CD4-positive, alpha-beta T cell treated with Interleukin-10 for 1 hour (primary cell): ENCODE measurements around the gene PRRC2A.

Experiments
- DNase-seq: peaks from one replicate; pipeline ENCODE4 v3.0.0-alpha.2; 2020

The PRRC2A gene

DNA sequence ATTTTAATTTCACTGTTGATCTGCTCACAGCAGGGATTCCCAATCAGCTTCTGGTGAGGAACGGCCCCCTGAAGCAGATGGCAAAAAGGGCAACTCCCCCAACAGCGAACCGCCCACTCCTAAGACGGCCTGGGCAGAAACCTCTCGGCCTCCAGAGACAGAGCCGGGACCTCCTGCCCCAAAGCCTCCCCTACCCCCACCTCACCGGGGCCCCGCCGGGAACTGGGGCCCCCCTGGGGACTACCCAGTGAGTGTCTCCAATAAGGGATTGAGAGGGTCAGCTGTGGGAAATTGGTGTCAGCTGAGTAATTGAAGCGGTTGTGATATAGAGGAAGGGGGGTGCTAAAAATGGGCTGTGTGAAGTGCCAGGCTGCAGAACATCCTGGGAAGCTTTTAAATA, 6.4 kb downstream of the PRRC2A start:
- no peak for DNase-seq

DNA sequence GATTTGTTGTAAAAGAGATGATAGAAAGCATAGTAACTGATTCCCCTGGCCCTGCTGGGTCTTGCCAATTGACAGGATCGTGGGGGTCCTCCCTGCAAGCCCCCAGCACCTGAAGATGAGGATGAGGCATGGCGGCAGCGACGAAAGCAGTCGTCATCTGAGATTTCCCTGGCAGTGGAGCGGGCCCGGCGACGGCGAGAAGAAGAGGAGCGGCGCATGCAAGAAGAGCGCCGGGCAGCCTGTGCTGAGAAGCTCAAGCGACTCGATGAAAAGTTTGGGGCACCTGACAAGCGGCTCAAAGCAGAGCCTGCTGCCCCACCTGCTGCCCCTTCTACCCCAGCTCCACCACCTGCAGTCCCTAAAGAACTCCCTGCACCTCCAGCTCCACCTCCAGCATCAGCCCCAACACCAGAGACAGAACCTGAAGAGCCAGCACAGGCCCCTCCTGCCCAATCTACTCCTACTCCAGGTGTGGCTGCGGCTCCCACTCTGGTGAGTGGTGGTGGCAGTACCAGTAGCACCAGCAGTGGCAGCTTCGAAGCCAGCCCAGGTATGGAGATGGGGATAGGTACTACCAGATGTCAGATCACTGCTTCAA, 7.3 kb downstream of the PRRC2A start:
- DNase-seq, result no peak

DNA sequence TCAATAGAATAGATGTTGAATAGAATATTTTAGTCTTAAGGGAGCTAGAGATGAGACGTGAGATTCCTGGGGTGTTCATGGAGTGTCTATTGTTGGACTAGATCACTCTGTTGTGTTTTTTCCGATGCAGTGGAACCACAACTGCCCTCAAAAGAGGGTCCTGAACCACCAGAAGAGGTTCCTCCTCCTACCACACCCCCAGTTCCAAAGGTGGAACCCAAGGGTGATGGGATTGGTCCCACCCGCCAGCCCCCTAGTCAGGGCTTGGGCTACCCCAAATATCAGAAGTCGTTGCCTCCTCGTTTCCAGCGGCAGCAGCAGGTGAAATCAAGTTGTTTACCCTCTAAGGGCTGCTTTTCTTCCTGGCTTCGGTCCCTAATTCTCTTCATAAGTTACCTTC, 8.5 kb downstream of the PRRC2A start:
- DNase-seq, result no peak

DNA sequence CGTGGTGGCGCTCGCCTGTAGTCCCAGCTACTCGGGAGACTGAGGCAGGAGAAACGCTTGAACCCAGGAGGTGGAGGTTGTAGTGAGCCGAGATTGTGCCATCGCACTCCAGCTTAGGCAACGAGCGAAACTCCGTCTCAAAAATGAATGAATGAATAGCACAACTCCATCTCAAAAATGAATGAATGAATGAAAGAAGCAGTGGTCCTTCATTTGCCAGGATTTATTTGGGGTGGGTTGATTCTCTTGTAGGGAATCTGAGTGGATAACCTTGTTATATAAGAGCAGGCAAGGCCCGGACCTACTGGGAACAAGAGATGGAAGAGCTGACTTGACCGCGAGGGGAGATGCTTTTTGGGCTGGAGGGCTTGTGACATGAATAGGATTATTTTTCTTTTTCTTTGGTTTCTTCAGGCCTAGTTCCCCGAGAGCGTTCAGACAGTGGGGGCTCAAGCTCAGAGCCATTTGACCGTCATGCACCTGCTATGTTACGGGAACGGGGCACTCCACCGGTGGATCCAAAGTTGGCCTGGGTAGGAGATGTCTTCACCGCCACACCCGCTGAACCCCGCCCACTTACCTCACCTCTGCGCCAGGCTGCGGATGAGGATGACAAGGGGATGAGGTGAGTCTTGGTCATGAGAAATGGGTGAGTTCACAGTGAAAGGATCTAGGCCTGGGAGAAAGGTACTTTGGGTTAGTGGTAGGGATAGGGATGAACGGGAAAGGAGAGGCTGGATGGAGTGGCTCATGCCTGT, 9.8 kb downstream of the PRRC2A start:
- no peak for DNase-seq

DNA sequence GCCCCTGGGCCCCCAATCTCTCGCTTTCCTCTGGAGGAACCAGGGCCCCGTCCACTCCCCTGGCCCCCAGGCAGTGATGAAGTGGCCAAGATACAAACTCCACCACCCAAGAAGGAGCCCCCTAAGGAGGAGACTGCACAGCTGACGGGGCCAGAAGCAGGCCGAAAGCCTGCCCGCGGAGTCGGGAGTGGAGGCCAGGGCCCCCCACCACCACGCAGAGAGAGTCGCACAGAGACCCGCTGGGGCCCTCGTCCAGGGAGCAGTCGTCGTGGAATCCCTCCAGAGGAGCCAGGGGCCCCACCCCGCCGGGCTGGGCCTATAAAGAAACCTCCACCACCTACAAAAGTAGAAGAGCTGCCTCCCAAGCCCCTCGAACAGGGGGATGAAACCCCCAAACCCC, 10.7 kb downstream of the PRRC2A start:
- DNase-seq, result no peak

DNA sequence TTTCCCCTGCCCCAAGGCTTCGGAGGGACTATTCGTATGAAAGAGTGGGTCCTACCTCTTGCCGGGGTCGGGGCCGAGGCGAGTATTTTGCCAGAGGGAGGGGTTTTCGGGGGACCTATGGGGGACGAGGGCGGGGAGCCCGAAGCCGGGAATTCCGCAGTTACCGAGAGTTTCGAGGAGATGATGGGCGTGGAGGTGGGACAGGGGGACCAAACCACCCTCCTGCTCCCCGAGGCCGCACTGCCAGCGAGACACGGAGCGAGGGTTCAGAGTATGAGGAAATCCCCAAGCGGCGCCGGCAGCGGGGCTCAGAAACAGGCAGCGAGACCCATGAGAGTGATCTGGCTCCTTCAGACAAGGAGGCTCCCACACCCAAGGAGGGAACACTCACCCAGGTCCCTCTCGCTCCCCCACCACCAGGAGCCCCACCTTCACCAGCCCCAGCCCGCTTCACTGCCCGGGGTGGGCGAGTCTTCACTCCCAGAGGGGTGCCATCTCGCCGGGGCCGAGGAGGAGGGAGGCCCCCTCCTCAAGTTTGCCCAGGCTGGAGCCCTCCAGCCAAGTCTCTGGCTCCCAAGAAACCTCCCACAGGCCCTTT, 11.3 kb downstream of the PRRC2A start:
- DNase-seq, result no peak

DNA sequence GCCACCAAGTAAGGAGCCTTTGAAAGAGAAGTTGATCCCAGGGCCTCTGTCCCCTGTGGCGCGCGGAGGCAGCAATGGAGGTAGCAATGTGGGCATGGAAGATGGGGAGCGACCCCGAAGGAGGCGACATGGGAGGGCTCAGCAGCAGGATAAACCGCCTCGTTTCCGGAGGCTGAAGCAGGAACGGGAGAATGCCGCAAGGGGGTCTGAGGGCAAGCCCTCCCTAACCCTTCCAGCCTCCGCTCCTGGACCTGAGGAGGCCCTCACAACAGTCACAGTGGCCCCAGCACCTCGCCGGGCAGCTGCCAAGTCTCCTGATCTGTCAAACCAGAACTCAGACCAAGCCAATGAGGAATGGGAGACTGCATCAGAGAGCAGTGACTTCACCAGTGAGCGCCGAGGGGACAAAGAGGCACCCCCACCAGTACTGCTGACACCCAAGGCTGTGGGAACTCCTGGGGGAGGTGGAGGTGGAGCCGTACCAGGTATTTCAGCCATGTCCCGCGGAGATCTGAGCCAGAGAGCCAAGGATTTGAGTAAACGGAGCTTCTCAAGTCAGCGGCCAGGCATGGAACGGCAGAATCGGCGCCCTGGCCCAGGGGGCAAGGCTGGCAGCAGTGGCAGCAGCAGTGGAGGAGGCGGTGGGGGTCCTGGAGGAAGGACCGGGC, 11.9 kb downstream of the PRRC2A start:
- no peak for DNase-seq

DNA sequence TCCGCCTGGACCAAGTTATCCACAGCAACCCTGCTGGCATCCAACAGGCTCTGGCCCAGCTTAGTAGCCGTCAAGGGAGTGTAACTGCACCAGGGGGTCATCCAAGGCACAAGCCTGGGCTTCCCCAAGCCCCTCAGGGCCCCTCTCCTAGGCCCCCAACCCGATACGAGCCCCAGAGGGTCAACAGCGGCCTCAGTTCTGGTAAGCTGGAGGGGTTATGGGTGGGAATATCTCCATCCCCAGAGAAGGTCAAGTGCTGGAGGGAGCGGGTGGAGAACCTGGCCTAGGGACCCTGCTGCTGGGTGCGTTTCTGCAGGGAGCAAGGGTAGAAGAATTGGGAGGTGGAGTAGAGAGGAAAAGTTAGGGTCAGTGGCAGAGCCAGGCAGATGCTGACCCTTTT, 12.9 kb downstream of the PRRC2A start:
- no peak for DNase-seq

DNA sequence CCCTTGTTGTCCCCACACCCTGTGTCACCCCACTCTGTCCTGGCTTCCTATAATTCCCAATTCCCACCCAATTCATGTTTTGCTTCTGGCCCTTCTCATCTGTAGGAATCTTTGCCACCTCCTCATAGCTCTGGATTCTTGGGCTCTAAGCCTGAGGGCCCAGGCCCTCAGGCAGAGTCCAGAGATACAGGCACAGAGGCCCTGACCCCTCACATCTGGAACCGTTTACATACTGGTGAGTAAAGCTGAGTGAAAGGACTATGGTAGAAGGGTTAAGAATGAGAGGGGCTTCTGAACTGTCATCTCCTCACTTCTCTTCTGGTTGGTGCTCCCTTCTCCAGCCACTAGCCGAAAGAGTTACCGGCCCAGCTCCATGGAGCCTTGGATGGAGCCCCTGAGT, 13.6 kb downstream of the PRRC2A start:
- DNase-seq, result no peak

DNA sequence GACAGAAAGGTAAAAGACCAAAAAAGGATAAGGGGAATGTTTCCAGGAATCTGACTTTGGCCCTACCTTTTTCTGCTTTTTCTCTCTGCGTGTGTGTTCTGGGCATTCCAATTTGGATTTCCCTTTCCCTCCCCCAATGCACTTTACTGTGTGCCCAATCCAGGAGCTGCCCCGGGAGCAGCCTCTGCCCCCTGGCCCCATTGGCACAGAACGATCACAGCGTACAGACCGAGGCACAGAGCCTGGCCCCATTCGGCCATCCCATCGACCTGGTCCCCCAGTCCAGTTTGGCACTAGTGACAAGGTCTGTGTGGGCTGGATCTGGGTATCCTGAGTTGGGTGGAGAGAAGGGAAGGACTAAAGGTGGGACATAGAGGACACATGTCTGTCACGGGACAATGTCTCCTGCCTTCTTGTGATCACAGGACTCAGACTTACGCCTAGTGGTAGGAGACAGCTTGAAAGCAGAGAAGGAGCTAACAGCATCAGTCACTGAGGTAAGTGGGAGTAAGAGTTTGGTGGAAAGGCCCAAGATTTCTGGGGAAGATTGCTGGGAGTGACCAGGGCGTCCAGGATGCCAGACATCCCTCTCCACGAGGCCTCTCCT, 14.6 kb downstream of the PRRC2A start:
- no peak for DNase-seq

DNA sequence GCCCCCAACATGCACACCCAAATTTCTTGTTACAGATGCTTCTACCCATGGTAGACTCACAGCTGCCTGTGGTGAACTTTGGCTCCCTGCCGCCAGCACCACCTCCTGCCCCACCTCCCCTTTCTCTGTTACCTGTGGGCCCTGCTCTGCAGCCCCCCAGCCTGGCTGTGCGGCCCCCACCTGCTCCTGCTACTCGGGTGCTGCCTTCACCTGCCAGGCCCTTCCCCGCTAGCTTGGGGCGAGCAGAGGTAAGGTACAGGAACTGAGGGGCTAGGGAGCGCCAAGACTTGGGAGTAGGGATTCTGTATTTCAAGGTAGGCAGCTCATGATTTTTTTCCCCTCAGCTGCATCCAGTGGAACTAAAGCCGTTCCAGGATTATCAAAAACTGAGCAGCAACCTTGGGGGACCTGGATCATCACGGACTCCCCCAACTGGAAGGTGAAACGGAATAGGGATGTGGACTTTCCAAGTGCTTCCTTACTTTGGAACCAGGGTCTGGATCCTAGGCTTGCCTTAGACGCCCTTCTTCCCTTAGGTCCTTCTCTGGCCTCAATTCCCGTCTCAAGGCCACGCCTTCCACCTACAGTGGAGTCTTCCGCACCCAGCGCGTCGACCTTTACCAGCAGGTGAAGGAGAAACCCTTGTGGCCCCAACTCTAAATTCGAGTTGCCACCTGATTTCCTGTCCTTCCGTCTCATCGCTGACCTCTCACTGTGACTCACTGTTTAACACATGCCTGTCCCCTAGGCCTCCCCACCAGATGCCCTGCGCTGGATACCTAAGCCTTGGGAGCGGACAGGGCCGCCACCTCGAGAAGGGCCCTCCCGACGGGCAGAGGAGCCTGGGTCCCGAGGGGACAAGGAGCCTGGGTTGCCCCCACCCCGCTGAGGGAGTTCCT, 16.4 kb downstream of the PRRC2A start:
- DNase-seq, result no peak

DNA sequence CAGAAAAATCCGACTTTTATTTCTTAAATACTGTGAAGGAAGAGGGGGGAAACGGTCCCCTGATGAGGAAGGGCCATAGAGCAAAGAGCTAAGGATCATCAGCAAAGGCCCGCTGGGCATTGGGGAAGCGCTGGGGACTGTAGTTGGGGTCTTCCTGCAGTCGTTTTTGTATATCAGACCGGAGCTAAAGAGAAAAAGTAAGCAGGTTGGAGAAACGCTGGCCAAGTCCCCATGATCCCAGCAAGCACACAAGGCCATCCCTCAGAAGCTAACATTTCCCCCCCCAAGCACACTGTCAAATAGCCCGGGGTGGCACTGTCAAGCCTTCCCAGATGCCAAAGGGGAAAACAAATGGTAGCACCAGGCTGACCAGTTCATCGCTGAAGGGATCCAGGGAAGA, 18.5 kb downstream of the PRRC2A start:
- DNase-seq, result no peak

DNA sequence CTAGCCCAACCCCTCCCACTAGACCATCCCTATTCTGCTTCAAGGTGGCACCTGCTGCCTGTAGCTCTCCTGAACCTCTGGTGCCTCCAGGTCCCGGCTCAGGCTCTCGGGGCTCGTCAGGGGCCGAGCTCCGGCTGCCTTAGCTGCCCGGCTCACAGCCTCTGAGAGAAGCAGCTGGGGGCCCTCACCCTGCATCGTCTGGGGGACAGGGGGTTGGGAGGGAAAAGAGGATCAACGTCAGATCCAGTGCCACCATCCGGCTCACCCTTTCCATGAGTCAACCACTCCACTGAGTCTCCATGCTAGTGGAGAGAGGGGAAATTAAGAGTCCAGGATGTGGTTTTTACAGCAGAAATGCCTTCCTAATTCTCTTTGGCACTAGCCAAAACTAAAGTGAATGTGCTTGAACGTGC, 18.9 kb downstream of the PRRC2A start:
- no peak for DNase-seq

DNA sequence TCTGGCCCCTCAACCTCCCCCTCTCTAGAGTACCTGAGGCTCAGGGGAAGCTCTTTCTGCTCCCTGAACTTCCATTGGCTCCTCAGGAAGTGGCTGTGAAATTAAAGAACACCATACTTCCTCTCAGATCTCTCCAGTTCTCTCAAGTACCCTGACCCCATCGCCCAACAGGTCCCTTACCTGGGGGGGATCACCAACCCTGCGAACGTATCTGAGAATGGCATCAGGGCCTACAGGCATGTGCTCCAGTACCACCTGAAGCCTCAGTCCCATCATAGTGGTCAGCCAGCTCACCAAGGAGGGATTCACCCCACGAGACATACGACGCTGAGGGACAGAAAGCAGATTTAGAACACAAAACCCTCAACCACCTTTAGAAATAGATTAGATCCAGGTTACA, 20.1 kb downstream of the PRRC2A start:
- no peak for DNase-seq

DNA sequence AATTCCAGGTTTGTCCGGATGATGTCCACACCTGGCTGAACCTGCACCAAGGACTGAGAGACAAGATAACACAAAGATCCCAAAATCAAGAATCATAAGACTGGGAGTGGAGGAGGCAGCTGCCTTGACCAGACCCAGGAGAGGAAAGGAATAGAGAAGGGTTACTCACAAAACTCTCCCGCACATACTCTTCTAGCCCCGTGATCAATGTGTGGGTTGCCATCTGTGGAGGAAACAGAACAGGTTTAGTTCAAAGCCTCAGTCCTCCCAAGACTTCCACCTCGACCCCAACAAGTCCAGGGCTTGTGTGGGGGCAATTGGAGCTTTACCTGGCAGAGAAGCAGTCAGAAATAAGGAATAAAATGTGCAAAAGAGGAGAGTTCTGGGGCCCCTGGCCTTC, 20.9 kb downstream of the PRRC2A start:
- no peak for DNase-seq

DNA sequence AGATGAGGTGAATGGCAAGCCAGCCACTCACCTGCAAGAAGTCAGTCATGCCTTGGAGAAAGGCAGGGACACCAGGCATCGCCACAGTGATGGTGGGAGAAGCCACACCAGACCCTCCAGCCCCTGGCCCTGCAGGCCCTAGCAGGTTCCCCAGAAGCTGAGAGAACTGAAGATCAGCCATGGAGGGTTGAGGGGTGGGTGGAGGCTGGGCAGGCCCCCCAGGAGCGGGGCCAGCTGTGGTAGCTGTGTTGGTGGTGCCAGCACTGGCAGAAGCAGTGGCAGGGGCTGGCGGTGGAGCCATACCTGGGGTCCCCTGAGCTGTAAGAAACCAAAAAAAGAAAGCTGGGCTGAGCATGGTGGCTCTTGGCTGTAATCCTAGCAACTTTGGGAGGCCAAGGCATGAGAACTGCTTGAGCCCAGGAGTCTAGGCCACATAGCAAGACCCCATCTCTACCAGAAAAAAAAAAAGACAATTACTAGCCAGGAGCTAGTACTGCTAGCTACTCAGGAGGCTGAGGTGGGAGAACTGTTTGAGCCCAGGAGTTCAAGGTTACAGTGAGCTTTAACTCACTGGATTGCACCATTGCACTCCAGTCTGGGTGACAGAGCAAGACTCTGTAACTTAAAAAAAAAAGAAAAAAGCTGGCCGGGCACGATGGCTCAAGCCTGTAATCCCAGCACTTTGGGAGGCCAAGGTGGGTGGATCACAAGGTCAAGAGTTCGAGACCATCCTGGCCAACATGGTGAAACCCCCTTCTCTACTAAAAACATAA, 22.5 kb downstream of the PRRC2A start:
- no peak for DNase-seq

DNA sequence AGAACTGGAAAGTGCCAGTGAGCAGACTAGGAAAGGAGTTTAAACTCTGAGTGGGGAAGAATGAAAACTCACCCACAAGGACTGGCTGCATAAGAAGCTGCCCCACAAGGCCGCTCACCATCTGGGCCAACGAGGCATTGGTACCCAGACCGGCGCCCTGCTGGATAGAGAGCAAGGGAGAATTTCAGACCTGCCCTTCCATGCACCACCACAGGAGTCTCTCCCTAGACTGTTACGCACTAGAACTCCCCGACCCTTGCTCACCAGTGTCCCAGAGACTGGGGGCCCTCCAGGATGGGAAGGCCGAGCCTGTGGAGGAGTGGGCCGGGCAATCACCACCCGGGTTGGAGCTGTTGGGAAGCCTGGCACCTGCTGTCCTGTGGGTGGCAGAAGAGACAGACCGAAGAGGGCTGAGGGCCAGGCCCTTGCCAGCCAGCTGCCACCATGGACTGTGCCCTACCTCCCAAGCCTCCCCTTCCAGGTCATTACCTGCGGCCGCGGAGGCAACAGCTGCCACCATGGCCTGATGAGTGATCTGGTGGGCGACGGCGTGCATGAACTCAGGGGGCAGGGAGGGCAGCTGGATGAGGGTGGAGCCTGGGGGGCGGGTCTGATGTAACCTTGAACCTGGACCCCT, 23.4 kb downstream of the PRRC2A start:
- no peak for DNase-seq

DNA sequence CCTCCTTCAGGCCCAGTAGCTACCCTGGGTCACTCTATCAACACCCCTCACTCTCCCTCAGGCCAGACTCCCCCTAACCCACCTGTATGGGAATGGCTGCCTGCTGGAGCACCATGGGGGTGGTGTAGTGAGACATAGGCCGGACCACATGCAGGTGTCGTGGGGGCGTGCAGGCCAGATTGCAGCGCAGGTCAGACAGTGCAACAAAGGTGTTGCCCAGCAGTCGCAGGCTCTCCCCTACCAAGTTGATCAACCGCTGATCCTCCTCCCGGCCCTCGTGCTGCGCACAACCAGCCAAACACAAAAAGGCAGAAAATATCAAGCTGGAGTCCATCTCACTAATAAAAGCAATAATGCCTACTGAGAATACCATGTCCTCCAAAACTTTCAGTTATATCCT, 24.8 kb downstream of the PRRC2A start:
- DNase-seq, result no peak

DNA sequence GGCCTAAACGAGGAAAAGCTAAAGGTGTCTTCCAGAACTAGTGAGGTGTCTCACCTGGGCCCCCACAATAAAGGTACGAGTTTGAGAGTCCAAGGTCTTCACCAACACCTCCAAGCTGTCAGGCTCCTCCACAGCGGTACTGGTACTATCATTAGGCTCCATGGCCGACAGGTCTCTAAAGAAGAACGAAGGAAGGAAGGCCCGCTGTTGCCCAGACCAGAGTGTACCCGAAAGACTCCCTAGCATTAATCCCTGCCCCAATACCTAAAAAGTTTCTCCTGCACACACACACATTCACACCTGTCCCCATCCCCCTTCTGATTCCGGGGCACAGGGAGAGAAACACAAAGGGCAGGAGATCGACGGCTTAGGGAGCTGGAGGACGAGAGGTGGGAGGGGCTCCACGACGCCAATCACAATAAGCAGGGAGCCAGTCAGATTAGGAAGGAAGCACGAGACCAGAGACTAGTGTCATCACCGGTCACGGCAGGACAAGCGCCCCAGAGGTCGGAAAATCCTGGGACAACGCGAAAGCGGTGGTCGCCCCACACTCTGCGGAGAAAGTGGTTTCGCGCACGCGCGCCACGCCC, 31.2 kb downstream of the PRRC2A start:
- DNase-seq, result no peak

DNA sequence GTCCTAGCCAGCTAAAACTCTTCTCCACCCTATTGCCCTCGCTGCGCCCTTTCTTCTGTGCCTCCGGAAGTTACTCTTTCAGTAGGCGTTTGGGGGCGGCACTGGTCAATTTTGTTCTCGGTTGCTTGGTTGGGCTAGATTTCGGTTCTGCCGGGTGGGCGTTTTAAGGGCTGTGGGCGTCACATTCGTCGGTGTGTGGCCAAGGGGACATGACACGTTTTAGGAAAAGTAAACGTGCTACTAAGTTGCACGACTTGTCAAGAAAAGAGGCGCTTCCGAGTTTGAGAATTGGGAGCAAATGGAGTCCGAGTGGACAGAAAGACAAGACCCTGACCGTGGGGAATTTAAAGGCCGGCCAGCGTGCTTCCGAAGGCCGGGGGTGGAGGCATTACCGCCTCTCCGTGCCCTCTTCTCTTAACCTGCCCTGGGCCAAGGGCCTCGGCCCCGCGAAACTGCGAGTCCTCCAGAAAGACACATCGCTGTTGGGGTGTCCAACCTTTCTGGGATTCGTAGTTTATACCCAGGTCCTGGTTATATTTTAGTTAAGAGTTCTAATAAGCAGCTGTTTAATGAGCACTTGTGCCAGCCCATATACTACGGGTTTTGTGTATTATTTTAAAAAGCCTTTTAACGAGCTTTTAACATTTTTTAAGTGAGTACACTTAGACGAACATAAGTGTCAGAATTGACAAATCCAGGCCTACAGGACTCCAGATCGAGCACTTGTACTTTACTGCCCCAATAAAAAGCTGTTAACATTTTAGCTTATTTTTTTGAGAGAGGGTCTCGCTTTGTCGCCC, 32.6 kb downstream of the PRRC2A start:
- DNase-seq, result no peak
